Posterior vena cava (tissue), 2 donors: ENCODE data around the gene GPN2. TPM values are rescaled to one million over a fixed set of nuclear protein-coding genes. Genes with fewer than 3 reads are reported as not detected.
"Not testable (repeated sequence)": the region's sequence is repeated elsewhere in the genome, so short reads cannot be mapped to it uniquely, and the experiment has no call there.

Source experiments
- DNase-seq: peaks from one replicate; pipeline ENCODE4 v3.0.0-alpha.2; 2020; ENCODE audit warnings: low spot score
- intact Hi-C, 2 donors: fragments of 100-400 bp; cut with DNase I; formaldehyde crosslinking; loops; one replicate each; pipeline versions ENCODE4 v1.14.1 to v1.14.2; 2022 to 2023
- total RNA-seq, 2 donors: library from RNA; stranded (reverse); fragmentation: NEBNext Ultra II Directional; extraction: Animal tissue kit (Norgen Biotek cat#: 25700); gene quantifications; one replicate each; pipeline ENCODE4 v1.2.1, GENCODE V29; 2021
- donor health status: DM: yes; HTN: yes; CAD: no.
- donor health status: DM: yes; HTN: yes; CAD: no.

Gene GPN2
- total RNA-seq, 2 donors from 2014 or later, result 17.7 to 19.4 TPM

DNA sequence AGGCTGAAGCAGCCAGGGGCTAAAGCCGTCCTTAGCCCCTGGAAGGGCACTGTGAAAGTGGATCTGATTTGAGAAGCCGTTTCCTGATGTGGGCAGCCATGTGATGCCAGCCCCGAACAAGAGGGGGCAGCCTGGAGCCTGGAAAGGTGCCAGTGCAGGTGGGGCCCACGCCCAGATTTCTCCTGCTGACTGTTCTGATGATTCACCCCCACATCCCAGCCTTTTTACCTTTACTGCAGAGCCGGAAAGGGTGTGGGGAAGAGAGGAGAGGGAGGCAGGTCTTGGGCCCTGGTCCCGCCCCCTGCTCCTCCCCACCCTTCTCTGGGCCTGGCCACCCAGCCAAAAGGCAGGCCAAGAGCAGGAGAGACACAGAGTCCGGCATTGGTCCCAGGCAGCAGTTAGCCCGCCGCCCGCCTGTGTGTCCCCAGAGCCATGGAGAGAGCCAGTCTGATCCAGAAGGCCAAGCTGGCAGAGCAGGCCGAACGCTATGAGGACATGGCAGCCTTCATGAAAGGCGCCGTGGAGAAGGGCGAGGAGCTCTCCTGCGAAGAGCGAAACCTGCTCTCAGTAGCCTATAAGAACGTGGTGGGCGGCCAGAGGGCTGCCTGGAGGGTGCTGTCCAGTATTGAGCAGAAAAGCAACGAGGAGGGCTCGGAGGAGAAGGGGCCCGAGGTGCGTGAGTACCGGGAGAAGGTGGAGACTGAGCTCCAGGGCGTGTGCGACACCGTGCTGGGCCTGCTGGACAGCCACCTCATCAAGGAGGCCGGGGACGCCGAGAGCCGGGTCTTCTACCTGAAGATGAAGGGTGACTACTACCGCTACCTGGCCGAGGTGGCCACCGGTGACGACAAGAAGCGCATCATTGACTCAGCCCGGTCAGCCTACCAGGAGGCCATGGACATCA lies 27.1 kb downstream of the GPN2 start, which contains the start of gene SFN:
Gene SFN (plus strand): TSS at position 369 of the 904 bp plus-strand sequence. CDS start 64 bp downstream, at position 433.
- intact Hi-C loops, result loop anchor here in 1 of 2 donors (10.0 kb wide), 1 partner anchor 1202 kb away; no protein-coding TSS in a partner anchor
- peak; percentile 85 for DNase-seq

DNA sequence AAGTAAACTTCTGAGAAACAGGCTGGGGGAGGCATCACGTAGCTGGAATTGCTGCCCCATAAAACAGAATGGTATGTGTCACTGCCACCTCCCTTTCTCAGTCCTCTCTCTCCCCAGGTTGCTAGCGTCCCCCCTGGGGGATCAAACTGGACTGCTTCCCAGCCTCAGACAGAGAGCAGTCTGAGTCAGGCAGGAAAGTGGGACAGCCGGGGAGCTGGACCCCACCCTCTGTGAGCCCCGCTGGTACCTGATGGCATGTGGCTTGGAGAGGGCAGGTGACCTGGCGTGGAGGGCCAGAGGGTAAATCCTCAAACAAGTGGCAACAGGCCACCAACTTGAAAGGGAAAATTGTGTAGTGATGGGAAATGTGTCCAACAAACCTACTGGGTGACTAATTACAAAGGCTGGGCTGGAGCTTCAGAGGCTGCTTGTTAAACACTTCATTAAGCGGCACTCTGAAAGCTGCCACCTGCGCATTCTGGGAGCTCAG lies 28.1 kb downstream of the GPN2 start:
- intact Hi-C loops, result loop anchor here in 1 of 2 donors (10.0 kb wide), 1 partner anchor 1203 kb away; no protein-coding TSS in a partner anchor
- no peak for DNase-seq

DNA sequence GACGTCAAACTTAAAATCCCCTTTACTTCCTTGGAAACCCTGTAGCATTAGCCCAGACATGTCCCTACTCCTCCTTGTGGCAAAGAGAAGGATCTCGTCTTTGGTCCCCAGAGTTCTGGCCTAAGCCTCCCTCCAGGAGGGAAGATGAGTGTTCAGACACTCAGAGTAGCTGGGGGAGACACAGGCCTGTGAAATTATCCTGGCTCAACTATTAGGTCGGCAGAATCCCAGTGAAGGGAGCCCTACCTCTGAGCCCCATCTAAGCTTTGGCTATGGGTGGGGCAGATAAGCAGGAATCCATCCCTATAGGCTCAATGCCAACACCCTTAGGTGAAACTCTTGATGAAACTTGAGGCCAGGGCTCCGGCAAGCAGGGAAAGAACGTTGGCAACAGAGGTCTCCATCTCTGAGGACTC lies 28.8 kb downstream of the GPN2 start:
- no peak for DNase-seq
- intact Hi-C loops, result loop anchor here in 1 of 2 donors (10.0 kb wide), 1 partner anchor 1204 kb away; no protein-coding TSS in a partner anchor

DNA sequence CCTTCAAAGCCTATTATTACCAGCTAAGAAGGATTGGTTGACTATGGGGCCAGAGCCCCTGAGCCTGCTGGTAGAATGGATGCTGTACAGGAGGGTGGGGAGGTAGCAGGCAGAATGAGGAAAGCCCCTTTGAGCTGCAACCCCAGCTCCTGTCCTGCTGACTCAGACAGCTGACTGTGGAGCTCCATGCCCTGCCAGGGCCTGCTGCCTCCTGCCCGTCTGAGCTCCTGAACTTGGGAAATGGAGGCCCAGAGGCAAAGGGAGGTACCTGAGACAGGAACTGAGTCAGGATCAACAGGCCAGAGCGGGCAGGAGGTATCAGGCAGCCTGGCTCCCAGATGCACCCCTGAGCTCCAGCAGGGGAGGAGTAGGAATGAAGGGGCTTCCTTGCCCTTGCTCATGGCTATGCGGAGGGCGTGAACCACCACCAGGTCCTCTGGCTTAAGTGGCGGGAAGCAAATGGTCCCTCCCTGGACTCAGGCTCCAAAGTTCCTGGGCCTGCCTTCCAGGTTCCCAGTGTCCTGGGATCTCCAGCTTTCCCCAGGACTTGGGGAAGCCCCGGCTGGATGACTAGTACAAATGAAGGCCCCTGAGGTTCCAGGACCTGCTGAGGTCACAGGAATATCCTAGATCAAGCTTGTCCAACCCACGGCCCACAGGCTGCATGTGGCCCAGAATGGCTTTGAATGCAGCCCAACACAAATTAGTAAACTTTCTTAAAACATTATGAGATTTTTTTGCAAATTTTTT lies 31.0 kb downstream of the GPN2 start:
- DNase-seq, result no peak

DNA sequence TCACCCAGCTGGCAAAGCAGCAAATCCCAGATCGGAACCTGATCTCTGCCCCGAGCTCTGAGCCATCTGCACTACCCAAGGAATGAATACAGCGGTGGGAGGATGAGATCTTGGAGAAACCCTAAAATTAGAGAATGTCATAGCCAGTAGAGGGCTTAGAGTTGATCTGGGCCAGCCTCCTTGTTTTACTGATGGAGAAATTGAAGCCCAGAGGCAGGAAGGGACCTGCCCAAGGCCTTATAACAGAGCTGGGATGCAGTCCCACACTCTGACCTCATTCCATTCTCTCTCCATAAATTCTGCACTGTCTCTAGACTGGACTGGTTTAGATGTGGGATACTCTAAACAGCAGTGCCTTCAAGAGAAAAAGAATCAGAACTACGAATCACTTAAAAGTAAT lies 31.9 kb downstream of the GPN2 start:
- DNase-seq, result no peak

More for the DNA sequence above, 31.0 kb downstream of the GPN2 start:
- intact Hi-C loops, result no loop called here

DNA sequence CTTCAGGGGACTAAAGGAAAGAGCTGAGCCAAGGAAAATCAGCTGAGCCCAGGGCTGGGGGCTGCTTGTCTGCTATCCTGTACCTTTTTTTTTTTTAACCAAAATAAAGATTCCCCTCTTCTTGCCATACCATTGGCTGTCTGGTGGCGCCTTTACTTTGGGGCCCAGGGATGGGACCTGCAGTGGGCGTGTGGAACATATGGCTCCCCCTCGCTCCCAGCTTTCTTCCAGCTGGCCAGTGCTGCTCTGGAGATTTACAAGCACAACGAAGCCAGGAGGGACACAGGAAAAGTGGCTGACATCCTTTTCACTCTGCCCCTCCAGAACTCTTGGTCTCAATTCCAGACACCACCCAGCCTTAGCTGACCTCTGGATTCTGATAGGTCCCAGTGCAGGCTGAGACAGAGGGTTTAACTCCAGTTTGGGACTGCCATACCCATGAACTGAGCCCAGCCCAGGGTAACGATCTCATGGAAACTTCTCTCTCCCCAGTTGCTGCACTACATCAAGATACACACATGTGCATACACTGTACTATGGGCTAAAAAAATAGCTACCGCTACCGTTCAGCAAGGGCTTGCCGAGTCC lies 32.5 kb downstream of the GPN2 start:
- intact Hi-C loops, result no loop called here
- DNase-seq, result no peak

More for the DNA sequence above, 31.9 kb downstream of the GPN2 start:
- intact Hi-C loops, result no loop called here

DNA sequence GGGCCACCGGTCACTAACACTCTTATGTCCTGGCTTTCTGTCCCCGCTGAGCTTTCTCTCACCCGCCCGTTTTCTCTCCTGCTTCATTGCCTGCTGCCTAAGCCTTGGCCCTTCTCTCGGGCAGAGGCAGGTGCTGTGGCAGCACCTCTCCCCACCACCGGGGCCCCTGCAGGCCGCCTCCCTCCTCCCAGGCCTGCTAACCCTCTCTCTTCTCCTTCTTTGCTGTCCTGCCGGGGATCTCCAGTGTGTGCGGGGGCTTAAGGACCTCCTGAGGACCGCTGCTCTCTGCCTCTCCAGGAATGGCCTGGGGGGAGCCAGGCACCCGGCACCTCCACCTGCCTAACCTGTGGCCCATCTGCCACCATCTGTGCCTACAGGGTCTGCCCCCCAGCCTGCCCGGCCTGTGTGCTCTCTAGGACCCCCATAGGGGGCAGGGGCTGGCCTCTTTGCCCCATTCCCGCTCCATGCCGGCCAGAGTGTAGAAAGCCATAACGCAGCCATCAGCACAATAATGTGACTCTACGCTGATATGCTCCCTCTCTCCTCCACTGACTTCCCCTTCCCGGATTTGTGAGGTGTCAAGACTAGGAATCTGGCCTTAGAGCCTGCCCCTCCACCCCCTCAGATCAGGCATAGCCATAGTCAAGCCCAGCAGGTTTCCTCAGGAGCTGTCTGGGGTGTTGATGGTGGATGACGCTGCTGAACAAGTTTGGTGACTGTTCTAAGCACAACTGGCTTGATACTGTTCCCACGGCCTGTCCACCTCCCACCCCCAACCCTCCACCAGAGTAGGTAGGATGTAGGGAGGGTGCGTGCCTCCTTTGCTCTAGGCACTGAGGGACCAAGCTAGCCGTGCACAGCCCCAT lies 33.2 kb downstream of the GPN2 start:
- no peak for DNase-seq
- intact Hi-C loops, result no loop called here

DNA sequence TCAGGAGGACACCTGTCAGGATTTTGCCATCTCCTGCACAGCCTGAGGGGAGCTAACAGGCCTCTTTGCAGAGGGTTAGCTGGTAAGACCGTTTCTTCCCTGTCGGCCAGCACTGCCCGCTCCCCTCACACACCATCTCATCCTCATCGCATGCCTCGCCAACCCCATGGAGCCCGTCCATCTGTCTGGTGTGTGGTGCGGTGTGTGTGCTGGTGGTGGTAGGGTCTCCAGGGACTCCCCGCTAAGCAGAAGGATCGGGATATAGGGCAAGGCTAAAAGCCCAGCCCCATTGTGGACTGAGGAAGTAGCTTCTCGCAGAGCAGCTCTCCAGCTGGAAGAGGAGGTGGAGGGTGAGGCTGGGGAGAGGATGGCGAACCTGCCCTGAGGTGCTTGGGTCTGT lies 33.9 kb downstream of the GPN2 start:
- intact Hi-C loops, result no loop called here
- DNase-seq, result no peak

DNA sequence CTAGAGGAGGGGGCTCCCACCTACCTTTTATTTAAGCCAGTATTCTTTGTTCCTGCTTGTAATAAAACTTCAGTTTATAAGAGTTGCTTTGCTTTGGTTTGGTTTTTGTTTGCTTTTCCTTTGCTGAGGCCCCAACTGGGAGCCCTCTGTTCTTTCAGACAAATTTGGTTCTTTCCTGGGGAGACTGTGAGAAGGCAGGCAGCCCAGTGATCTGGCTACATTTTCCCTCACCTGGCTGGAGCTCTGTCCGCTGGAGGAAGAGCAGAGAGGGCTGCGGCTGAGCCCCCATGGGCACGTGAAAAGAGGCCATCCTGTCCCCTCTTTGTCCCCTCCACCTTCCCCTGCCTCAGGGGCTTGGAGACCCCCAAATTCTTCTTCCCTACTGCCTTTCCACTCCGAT lies 34.4 kb downstream of the GPN2 start:
- intact Hi-C loops, result loop anchor here in 1 of 2 donors (2.0 kb wide), 1 partner anchor 19 kb away; no protein-coding TSS in a partner anchor
- no peak for DNase-seq

DNA sequence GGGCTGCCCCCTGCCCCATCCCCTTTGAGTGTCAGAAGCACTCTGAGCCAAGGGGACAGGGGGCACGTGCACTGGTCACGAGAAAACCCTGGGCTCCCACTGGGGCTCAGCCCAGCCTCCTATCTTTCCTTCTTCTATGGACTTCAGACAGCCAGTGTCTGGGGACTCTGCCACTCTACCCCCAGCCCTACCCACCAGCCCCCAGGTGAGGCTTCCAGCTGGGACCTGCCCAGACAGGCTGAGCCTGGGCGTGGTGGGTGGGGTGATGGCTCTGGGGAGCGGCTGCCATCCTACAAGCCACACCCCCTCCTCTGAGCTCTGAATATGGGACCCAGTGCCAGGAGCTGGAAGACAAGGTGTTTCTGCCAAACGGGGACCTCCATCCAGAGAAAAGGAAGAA lies 35.2 kb downstream of the GPN2 start:
- DNase-seq, result no peak
- intact Hi-C loops, result loop anchor here in 1 of 2 donors (2.0 kb wide), 1 partner anchor 20 kb away; no protein-coding TSS in a partner anchor

DNA sequence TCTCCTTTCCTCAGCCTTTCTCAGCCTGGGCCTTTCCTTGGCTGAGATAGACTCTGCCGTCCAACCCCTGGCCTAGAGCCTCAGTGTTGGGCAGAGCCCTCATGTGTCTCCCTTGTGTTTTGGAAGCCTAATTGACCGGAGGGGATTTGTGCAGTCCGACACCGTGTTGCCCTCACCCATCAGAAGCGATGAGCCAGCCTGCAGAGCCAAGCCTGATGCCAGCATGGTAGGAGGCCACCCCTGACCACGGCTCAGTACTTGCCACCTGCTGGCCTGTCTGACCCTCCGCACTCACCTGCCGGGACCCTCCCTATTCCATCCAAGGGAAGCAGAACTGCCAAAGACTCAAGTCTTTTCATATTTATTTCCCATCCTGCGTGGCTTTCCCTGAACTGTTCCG lies 36.5 kb downstream of the GPN2 start:
- intact Hi-C loops, result no loop called here

DNA sequence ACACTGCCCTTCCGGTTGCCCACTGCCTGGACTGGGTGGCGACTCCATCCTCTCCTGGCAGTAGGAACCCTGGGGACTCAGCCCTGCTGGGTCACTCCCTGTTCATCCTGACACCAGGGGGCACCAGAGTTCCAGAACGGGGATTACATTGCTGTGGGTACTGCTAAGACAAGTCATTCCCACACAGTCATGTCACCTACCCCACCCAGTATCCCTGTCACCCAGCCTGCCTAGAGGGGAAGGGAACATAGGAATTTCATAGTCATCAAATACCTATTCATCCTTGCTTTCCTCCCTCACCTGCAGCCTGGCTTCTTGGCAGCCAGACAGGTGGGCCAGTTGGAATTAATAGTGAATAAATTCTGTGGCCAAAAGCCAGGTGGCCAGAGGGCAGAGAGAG lies 36.9 kb downstream of the GPN2 start:
- peak; percentile 96 for DNase-seq
- intact Hi-C loops, result no loop called here

More for the DNA sequence above, 36.5 kb downstream of the GPN2 start:
- no peak for DNase-seq

DNA sequence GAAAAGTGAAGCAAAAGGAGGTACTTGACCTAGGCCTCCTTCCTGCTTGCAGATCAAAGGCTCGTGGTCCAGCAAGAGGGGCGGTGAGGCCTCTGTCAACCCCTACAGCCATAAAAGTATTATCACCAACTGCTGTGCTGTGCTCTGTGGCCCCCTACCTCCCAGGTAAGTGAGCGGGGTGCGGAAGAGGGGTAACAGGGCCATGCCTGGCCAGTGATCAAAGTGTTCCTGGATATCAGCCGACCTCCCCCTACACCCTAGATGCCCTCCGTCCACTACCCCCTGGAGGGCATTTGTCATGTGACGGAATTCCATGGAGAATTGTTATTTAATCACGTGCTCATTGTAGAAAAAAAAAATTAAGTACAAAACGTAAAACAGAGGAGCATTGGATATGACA lies 37.4 kb downstream of the GPN2 start:
- no peak for DNase-seq
- intact Hi-C loops, result no loop called here

DNA sequence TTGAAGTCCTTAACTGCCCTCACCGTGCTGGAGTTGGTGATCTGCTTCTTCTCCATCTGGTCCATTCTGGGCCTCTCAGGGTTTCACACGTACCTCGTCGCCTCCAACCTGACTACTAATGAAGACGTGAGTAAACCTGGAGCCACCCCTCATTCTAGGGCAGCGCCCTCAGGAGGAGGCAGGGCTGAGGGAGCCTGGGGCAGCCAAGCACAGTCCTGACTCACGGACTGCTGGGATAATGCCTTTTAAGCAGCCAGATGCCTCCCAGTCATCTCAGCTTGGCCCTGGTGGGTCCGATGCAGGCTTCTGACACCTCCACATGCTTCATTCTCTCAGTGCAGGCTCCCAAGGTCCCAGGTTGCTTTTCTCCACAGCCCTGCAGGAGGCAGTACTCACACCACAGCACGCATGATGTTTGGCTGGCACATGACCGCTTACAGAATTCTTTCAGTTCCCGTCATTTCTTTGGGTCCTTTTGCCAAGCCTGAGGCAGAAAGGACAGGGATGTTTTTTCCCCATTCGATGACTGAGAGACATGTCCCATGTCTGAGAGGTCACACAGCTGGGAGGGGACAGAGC lies 38.9 kb downstream of the GPN2 start:
- intact Hi-C loops, result no loop called here
- no peak for DNase-seq

DNA sequence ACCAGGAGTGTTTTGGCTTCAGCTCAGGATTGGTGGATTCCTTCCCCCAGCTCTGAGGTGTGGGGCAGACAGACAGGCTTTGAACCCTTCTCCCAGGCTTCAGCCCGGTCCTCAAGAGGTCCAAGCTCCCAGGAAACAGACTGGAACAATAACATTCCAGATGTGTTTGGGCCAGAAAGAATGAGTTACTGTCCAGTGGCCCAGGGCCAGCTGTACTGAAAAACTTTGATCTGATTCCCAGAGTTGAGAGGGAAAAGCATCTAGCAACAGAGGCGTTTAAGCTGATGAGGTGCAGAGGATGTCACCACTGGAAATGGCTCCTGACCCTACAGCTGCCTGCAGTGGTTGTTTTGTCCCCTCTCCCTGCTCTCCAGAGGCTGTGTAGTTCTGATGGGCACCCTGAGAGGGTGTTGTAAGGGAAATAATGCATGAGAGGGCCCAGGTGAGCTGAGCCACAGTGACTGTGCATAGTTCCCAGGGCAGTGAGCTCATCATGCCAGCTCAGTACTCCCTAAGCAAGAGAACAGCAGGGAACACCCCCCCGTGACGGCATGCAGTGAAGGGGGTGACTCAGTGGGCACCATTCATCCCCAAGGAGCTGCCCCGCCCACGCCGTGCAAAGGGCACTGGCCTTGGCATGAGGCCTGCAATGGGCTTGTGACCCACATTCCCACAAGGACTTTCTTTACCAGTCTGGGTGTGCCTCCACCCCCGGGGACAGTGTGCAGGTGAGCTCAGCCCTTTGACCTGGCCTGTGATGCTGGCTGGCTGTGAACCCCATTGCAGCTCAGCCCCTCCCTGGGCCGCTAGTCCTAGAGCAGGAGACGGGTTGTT lies 40.9 kb downstream of the GPN2 start:
- DNase-seq, result no peak
- intact Hi-C loops, result no loop called here

DNA sequence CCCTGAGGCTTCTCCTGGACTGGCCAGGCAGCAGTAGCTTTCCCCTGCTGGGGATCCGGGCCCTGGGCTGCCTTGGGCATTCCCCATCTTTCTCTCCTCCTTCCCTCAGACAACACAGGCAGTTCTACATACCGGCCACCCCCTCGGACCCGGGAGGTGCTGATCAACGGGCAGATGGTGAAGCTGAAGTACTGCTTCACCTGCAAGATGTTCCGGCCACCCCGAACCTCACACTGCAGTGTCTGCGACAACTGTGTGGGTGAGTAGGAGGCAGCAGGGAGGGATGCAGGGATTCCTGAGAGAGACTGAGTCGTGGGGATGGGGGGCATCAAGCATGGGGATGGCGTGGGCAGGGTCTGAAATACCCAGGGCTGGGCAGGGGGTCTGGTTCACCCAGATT lies 41.6 kb downstream of the GPN2 start:
- intact Hi-C loops, result no loop called here
- no peak for DNase-seq

DNA sequence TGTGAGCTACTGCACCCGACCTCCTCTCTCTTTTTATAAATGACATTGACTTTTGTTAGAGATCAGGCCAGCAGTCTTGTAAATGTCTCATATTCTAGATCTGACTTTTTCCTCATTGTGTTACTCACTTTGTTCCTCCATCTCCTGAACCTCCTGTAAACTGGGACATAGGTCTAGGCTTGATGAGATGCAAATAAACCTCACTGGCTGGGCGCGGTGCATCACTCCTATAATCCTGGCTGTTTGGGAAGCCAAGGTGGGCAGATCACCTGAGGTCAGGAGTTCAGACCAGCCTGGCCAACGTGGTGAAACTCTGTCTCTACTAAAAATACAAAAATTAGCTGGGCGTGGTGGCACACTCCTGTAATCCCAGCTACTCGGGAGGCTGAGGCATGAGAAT lies 42.3 kb downstream of the GPN2 start:
- intact Hi-C loops, DNase-seq: not testable (repeated sequence)
